NCI-H2227 (cell line): ENCODE results near the gene PHLDB3.

Source experiments
- DNase-seq: peaks from one replicate; lab custom pipeline; 2025; ENCODE audit not compliant: unreplicated experiment; lab: John Stamatoyannopoulos, UW

Gene PHLDB3

DNA sequence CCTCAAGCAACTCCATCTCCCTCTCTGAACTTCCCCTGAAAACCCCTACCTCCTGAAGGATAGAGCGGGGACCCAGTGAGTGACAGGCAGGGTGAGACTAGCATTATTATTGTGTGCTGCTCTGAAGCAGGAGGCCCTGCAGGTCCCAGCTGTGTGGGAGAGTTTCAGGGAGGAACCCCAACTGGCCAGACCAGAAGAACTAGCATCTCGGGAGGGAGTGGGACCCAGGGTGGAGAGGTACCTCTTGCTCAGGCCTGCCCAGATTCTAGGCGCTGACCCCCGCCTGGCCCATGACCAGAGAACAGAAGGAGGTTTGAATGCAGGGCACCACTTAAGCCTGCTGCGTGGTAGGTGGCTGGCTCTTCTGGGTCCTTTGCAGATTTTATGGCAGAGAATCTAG lies 33.5 kb downstream of the PHLDB3 start:
- DNase-seq, result no peak

DNA sequence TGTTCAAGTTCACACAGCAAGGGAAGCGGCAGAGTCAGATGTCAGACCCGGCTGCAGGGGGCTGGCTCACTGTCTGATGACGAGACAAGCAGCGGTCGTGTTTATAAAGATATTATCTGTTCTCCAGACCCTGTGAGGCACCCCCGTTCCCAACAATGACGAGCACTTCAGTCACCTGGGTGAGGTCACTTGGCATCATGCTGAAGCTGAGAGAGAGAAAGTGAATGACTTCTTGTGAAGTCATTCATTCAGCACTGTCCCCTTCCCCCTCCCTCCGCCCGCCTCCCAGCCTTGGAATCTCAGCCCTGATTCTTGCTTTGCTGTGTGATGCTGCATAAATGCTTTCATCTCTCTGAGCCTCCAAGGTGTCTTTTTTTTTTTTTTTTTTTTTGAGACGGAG lies 34.3 kb downstream of the PHLDB3 start:
- DNase-seq, result no peak

DNA sequence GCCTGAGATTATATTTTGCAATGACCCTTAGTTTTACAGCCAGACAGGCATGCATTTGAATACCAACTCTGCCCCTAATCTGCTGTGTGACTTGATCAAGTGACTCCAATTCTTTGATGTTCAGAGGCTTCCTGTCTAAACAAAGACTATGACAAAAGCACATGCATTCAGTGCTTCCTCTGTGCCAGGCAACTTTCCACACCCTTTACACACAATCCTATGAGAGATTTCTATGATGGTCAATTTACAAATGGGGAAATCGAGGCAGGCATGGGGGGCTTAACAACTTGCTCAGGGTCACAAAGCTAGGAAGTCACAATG lies 35.4 kb downstream of the PHLDB3 start:
- no peak for DNase-seq

DNA sequence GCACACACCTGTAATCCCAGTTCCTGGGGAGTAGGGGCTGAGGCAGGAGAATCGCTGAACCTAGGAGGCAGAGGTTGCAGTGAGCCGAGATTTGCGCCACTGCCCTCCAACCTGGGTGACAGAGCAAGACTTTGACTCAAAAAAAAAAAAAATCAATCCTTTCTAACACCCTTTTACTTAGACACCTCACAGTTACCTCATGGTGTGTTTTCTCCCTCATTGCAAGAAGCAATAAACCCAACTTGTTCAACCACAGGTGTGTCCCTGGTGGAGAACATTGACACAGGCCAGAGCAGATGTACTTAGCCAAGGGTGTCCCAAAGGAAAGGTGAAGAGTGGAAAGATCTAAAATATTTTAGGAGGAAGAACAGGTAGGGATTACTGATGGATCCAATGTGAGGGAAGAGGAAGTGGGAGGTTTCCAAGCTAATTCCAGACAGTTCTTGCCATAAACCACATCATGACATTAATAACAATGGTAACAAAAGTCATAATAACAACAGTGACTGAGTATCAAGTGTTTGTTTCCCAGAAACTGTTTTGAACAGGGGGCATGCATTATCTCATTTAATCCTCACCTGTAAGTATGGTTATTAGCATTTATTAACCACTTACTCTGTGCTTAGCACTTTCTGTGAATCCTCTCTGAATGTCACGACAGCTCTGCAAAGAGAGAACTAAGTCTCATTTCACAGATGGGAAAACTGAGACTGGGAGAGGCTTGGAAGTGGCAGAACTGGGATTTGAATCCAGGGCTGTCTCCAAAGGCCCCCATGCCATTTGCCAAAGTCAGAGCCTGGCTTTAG lies 36.0 kb downstream of the PHLDB3 start:
- no peak for DNase-seq

DNA sequence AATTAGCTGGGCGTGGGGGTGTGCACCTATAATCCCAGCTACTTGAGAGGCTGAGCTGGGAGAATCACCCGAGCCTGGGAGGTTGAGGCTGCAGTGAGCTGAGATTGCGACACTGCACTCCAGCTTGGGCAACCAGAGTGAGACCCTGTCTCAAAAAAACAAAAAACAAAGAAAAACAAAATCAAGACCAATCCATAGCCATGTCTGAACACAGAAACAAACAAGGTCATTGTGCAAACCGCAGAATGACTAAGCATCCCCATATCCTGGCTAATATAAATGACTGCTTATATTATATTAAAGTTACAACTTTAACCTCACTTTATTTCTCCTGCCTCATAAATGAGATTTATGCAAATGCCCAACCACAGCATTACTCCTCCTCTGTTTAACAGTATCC lies 36.8 kb downstream of the PHLDB3 start:
- no peak for DNase-seq

DNA sequence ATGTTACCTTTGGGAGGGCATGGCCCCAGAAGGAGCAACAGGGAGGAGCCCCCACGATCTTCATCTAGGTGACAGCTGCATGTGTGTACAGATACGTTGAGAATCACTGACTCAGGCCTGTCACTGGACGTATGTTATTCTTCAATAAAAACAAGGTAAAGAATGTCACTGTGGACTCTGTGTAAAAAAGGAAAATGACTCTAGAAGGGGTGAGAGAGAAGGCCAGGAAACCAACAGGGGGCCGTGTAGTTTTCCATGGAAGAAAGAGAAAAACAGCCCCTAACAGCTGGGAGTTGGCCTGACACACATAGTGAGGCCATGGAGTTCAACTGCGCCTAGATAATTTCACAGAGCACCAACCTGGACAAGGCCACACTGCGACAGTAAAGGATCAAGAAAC lies 37.3 kb downstream of the PHLDB3 start:
- no peak for DNase-seq

DNA sequence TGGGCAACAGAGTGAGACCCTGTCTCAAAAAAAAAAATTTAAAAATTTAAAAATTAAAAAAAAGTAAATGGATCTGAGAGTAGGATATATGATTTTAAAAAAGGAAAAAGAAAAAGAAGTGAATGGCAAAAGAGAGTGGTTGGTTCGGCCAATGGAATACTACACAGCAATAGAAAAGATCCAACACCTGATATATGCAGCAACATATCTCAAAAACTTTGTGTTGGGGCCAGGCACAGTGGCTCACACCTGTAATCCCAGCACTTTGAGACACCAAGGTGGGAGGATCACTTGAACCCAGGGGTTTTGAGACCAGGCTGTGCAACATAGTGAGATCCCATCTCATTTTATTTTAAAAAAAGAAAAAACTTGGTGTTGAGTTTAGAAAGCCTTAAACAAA lies 37.8 kb downstream of the PHLDB3 start:
- no peak for DNase-seq

DNA sequence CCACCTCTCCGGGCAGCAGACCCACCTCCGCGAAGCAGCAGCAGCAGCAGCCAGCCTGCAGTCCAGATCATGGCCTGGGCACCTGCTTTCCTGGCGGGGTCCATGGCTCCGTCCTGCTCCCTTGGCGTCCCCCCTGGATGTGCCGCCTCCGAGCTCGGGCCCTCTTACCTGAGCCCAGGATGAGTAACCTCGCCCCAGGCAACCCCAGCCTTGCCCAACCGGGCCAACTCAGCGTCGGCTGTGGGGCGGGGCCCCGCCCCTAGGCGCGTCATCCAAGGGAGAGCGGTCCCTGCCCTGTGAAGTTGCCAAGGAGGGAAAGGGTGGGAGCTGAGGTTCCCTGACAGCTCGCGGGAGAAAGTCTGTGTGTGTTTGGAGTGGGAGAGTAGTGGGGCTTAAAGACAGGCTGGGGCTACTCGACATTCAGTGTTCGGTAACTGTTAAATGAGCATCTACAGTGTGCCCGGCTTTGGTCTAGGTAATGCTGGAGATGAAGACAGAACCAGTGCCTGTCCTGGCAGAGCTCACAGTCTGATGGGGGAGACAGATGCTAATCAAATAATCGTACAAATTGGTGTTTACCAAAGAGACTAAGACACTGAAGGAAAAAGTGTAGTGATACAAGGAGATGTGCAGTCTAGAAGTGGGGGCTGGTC lies 39.0 kb downstream of the PHLDB3 start, which contains the start of gene LYPD3:
Gene LYPD3 (minus strand): TSS at position 141 of the 653 bp plus-strand sequence. CDS start 37 bp downstream, at position 104.
- DNase-seq, result no peak

DNA sequence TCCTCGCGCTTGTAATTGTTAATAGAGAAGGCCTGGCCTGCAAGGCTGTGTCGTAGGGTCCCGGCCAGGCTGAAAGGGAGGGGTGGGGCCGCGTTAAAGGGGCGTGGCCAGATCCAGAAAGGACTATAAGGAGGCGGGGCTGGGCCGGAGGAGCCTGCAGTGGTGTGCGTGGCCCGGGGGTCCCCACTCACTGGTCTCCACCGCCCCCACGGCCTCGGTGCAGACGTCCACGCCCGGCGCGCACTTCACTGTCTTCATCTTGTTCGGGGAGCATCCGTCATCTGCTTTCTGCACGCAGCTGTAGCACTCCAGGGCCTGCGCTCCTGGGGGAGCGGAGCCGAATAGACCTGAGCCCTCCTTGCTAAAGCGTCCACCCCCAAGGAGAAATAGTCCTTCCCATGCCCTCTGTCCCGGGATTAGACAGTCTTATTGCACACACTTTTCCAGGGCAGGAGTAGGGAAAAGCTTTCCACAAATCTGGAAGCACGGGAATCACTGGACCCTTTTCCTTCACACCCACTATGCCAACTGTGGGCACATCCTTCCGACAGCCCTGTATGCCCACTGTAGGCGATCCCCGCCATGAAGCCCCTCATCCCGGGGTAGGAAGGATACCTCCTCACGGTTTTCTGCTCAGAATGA lies 40.3 kb downstream of the PHLDB3 start:
- DNase-seq, result peak; percentile 72

DNA sequence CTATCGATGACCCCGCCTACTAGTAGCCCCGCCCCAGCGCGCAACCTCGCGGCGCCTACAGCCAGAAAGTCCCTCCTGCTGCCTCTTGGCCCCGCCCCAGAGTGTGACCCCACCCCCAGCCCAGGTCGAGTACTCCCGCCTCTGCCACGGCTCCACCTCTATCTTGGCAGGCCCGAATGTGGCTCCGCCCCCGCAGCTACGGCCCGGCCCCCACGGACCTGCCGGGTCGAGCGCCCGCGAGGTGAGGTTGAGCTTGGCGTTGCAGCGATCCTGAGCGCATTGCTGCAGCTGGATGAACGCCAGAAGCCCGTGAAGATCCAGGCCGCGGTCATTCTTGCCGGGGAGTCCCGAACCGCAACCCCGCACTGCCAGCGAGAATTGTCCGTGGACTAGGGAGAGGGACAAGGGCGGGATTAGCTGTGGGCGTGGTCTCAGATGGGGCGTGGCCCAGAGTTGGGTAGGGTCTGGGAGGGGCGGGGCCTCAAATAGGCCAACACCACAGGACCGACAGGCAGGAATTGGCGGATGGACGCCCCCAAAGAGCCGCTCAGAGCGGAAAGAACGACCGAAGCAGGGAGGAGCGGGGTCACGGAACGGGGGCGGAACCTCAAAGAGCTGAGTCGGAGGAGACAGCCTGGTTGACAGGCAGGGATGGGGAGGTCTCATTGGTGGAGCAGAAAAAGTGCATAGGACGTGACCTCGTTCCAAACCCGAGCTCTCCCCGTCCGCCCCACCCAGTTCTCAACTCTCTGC lies 41.0 kb downstream of the PHLDB3 start:
- peak; percentile 94 for DNase-seq

DNA sequence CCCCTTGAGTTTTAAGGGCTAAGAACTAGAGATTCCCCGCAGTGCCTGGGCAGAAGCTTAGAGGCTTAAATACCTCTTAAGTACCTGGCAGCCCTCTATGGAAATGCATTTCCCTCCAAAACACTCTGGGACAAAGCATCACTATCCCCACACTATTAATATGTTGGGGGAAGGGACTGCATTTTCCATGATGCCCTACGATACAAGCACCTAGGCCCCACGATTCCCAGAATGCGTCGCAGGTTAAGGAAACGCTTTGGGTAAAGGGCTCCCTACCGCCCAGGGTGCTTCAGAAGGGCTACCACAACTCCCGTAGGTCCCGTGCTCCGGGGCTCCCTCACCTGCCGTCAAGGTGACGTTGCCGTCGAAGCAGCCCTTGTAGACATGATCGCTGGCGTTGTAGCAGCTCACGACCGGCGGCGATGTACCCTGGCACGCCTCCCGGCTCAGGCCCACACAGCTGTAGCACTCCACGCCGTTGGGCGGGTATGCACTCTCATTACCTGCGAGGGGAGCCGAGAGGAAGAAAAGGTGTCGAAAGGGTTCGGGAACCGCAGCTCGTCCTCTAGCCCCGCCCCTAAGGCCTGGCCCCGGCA lies 41.7 kb downstream of the PHLDB3 start:
- no peak for DNase-seq

DNA sequence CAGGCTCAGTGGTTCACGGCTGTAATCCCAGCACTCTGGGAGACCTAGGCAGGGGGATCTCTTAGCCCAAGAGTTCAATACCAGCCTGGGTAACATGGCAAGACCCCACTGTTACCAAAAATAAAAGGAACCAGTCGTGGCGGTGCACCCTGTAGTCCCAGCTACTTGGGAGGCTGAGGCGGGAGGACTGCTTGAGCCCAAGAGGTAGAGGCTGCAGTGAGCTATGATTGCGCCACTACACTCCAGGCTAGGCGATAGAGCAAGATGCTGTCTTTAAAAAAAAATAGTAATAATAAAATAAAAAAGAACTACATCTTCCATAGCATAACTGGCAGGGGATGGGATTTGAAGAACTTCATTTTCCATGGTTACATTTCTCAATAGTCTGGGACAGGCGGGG lies 42.2 kb downstream of the PHLDB3 start:
- DNase-seq, result no peak

DNA sequence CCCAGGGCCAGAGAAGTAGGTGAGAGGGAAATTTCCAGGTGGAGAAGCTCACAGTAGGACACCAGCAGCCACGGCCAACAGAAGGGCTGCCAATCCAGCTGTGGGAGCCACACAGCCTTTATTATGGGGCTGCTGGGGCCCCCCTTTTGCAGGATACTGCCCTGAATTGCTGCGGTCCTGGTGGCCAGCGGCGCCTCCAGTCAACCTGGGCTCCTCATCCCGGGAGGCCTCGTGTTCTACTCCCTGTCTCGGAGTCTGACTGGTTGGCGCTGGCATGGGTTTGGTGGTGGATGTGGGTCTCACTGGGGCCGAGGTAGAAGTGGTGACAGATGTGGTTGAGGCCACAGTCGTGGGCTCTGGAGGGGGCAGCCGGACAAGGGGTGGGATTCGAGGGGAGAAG lies 43.2 kb downstream of the PHLDB3 start:
- DNase-seq, result no peak

DNA sequence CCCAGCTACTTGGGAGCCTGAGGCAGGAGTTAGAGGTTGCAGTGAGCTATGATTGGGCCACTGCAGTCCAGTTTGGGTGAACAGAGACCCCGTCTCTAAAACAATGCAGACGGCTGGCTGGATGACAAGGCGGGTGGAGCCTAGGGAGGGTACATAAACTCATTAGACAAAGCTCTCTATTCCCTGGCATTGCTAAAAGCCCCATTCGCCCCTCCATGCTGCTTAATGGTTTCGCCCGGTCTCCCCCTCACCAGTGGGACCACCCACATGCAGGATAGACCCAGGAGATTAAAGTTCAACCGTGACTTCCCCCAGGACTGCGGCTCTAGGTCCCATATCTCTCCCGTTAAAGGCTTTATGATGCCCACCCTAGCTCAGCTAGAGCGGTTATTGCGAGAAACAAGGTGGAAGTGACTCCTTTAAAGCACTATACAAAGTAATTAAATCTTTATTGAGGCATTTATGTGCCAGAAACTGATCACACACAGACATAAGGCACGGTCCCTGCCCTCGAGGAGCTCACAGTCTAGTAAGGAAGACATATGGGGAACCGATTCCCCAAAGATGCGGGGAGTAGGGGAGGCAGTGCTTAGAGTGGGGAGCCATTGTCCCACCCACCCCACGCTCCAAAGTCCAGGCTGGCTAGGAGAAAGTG lies 44.1 kb downstream of the PHLDB3 start:
- DNase-seq, result no peak

DNA sequence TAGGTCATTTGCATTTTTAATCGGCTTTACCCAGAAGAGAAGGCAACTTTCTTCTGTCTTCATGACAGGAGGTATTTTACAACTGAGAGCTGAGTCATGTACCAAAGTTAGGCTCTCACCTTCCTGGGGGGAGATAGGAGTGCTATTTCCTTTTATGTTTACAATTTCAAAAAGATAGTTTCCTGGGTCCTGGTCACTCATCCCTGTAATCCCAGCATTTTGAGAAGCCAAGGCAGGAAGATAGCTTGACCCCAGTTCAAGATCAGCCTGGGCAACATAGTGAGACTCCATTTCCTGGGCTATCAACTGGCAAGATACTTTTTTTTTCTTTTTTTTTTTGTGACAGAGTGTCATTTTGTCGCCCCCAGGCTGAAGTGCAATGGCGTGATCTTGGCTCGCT lies 46.7 kb downstream of the PHLDB3 start:
- no peak for DNase-seq

DNA sequence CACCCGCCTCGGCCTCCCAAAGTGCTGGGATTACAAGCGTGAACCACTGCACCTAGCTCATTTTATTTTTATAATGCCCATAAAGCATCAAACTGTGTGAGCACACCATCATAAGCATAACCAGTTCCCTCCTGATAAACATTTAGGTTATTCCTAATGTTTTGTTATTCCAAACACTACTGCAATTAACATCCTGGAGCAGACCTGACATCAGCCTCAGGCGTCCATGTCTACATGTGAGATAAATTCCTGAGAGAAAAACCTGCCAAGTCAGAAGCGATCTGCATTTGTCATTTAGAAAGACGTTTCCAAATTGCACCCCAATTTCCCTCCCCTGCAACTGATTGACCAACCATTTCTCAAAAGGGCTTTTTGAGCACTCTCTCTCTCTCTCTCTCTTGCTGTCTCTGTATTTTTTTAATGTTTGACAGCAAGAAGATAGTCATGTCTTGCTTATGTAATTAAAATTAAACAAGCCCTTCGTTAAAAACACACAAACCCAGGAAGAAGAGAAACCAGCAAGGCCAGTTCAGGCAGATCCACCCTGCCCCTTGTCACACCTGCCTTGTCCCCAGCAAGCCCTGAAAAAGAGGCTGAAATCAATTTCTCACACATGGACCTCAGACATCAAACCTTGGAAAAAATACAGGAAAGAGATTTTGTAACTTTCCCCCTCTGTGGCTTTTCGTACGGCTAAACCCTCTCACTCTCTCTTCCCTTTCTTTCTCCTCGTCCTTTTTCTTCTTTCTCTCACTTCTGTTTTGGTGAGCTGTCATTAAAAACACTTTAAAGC lies 49.0 kb downstream of the PHLDB3 start:
- no peak for DNase-seq

DNA sequence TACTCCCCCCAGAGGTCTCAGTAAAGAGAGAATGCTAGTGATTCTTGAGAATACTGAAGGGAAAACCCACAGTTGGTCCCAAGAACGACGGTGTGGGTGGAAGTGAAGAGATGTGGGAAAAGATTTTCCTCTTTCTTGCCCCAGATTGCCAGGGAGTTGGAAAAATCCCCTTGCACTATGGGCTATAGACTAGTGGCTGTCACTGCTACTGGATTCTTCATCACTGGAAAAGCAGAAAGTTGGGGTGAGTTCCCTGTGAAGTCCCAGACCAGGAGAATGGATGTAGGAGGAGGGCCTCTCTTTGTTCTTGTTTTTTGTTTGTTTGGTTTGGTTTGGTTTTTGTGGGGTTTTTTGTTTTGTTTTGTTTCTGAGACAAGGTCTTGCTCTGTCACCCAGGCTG lies 50.5 kb downstream of the PHLDB3 start:
- DNase-seq, result no peak

DNA sequence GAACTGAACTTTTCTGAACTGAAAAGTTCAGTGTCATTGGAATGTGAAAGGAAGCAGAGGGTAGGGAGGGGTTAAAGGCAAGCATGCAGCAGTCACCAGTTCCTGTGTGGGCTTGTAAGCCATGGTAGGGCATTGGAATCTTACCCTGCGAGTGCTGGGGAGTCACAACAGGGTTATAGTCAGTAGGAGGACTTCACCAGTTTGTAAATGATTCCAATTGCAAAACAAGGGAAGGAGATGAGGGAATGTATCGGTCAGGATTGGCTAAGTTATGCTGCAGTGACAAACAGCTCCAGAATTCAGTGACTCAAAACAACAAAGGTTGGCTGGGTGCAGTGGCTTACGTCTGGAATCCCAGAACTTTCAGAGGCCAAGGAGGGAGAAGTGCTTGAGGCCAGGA lies 52.0 kb downstream of the PHLDB3 start:
- DNase-seq, result no peak

DNA sequence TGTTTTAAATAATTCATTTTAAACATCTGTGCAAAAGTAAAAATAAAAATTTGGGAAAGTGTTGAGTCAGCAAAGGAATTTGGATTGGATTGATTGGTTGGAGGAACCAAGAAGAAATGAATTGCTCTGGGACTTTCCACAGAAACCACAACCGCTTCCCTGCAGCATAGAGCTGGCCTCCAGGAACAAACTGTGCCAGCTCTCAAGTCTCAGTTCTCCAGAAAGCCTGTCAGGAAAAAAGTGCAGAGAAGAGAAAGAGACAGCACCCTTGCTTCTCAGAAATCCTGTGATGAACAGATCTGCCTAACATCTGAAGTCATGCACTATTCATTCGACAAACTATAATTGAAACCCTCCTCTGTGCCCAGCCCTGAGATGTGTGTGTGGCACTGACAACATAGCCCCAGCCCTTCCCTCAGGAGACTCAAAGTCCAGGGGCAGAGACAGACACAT lies 54.0 kb downstream of the PHLDB3 start:
- no peak for DNase-seq

DNA sequence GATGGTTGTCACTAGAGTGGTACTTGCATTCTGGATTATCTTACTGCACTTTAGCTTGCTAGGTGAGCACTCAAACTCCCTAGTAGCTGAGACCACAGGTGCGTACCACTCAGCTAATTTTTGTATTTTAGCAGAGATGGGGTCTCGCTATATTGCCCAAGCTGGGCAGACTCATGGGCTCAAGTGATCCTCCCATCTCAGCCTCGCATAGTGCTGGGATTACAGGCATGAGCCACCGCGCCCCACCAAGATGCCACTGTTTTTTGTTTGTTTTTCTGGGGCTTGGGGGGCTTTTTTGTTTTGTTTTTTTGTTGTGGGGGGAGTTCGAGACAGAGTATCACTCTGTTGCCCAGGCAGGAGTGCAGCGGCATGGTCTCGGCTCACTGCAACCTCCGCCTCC lies 56.9 kb downstream of the PHLDB3 start:
- no peak for DNase-seq
